Neural progenitor cell (in vitro differentiated cells): ENCODE data around the gene MISP3. TPM values are rescaled to one million over a fixed set of nuclear protein-coding genes. Genes with fewer than 3 reads are reported as not detected.

ENCODE experiments used
- DNase-seq: peaks from one replicate; pipeline ENCODE4 v3.0.0-alpha.2; 2016; ENCODE audit warnings: low spot score
- H2AFZ ChIP-seq: fragments of 200-600 bp; sonication (generic); replicated peaks from 2 replicates; pipeline ENCODE4 v1.6.1; 2016; ENCODE audit warnings: antibody characterized with exemption
- H3F3A ChIP-seq: fragments of 200-600 bp; sonication (generic); 2 replicates; pipeline ENCODE4 v1.6.1; 2016; ENCODE audit warnings: antibody characterized with exemption, low read depth
- H3K27ac ChIP-seq: fragments of 200-600 bp; sonication (generic); 2 replicates; pipeline ENCODE4 v1.5.1; 2016; ENCODE audit warnings: mild to moderate bottlenecking
- H3K27me3 ChIP-seq: fragments of 200-600 bp; sonication (generic); 2 replicates; pipeline ENCODE4 v1.6.1; 2016; ENCODE audit warnings: mild to moderate bottlenecking, moderate library complexity
- H3K36me3 ChIP-seq: fragments of 200-600 bp; sonication (generic); 2 replicates; pipeline ENCODE4 v1.5.1; 2016
- H3K4me1 ChIP-seq: fragments of 200-600 bp; sonication (generic); 2 replicates; pipeline ENCODE4 v1.6.1; 2016; ENCODE audit warnings: mixed run types
- H3K4me2 ChIP-seq: fragments of 200-600 bp; sonication (generic); 2 replicates; pipeline ENCODE4 v1.6.1; 2016
- H3K4me3 ChIP-seq: fragments of 200-600 bp; sonication (generic); 2 replicates; pipeline ENCODE4 v1.5.1; 2016
- H3K79me2 ChIP-seq: fragments of 200-600 bp; sonication (generic); 2 replicates; pipeline ENCODE4 v1.6.1; 2016; ENCODE audit warnings: low read depth
- H3K9ac ChIP-seq: fragments of 200-600 bp; sonication (generic); 2 replicates; pipeline ENCODE4 v1.6.1; 2016
- H3K9me3 ChIP-seq: fragments of 200-600 bp; sonication (generic); 2 replicates; pipeline ENCODE4 v1.5.1; 2016; ENCODE audit warnings: low read depth
- H4K20me1 ChIP-seq: fragments of 200-600 bp; sonication (generic); 2 replicates; pipeline ENCODE4 v1.6.1; 2016; ENCODE audit warnings: low read depth
- H3K27ac Mint-ChIP-seq: 3 replicates; pipeline ENCODE4 v1.8.0; 2021; ENCODE audit warnings: mixed read lengths
- H3K27me3 Mint-ChIP-seq: 2 replicates; pipeline ENCODE4 v1.8.0; 2022; ENCODE audit warnings: low read depth, mild to moderate bottlenecking, inconsistent platforms, moderate library complexity, mixed read lengths; ENCODE audit not compliant: insufficient read depth
- H3K36me3 Mint-ChIP-seq: 3 replicates; pipeline ENCODE4 v1.8.0; 2021; ENCODE audit warnings: mixed read lengths
- H3K4me1 Mint-ChIP-seq: 3 replicates; pipeline ENCODE4 v1.8.0; 2021; ENCODE audit warnings: mixed read lengths
- H3K4me3 Mint-ChIP-seq: 3 replicates; pipeline ENCODE4 v1.8.0; 2021; ENCODE audit warnings: mild to moderate bottlenecking, moderate library complexity, mixed read lengths
- H3K9me3 Mint-ChIP-seq: 3 replicates; pipeline ENCODE4 v1.8.0; 2020; ENCODE audit warnings: mixed read lengths
- EZH2 ChIP-seq: fragments of 200-600 bp; sonication (generic); IDR thresholded peaks from 2 replicates; pipeline ENCODE4 v1.6.1; 2017; ENCODE audit warnings: antibody characterized with exemption, mild to moderate bottlenecking, moderate library complexity
- EZH2phosphoT487 ChIP-seq: fragments of 200-600 bp; sonication (generic); IDR thresholded peaks from 2 replicates; pipeline ENCODE4 v1.6.1; 2017; ENCODE audit warnings: antibody characterized with exemption
- total RNA-seq: library from RNA; depleted of rRNA; stranded (reverse); fragments of >200 nt; gene quantifications from 2 replicates; pipeline ENCODE4 v1.2.3, GENCODE V29; 2015; ENCODE audit warnings: low replicate concordance
- TF ChIP-seq, protein P1 (sequence below): fragments of 200-600 bp; sonication (generic); IDR thresholded peaks from 2 replicates; pipeline ENCODE4 v1.5.1; 2017; ENCODE audit warnings: antibody characterized with exemption, mild to moderate bottlenecking

Gene MISP3
- total RNA-seq, 1 donor from 2014 or later, result not detected

GRCh38 chr19:14094854-14095253, 22.3 kb downstream of the MISP3 start:
- H3K4me1 ChIP-seq, result peaks cover 10% of the 10 kb centered on the region
- no peaks in the 10 kb centered on the region for H3K79me2 ChIP-seq
- DNase-seq, result no peak
- peaks cover 3% of the 10 kb centered on the region for H4K20me1 ChIP-seq
- H3K36me3 ChIP-seq, result no peaks in the 10 kb centered on the region
- H3F3A ChIP-seq, result peaks cover 20% of the 10 kb centered on the region
- H3K27me3 ChIP-seq, result peaks cover 10% of the 10 kb centered on the region
- TF ChIP-seq, protein P1, sequence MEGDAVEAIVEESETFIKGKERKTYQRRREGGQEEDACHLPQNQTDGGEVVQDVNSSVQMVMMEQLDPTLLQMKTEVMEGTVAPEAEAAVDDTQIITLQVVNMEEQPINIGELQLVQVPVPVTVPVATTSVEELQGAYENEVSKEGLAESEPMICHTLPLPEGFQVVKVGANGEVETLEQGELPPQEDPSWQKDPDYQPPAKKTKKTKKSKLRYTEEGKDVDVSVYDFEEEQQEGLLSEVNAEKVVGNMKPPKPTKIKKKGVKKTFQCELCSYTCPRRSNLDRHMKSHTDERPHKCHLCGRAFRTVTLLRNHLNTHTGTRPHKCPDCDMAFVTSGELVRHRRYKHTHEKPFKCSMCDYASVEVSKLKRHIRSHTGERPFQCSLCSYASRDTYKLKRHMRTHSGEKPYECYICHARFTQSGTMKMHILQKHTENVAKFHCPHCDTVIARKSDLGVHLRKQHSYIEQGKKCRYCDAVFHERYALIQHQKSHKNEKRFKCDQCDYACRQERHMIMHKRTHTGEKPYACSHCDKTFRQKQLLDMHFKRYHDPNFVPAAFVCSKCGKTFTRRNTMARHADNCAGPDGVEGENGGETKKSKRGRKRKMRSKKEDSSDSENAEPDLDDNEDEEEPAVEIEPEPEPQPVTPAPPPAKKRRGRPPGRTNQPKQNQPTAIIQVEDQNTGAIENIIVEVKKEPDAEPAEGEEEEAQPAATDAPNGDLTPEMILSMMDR, result no peak
- TF ChIP-seq EZH2, result no peak
- no peak for TF ChIP-seq EZH2phosphoT487
- H3K27me3 Mint-ChIP-seq, result peaks cover 6% of the 10 kb centered on the region
- H3K4me1 Mint-ChIP-seq, result peaks cover 12% of the 10 kb centered on the region
- peaks cover 7% of the 10 kb centered on the region for H3K9me3 ChIP-seq
- no peak overlapping the region for H3K4me3 Mint-ChIP-seq
- peak overlapping the region; percentile 52 for H3K27ac Mint-ChIP-seq
- no peak overlapping the region for H3K9ac ChIP-seq
- H3K4me2 ChIP-seq, result no peak overlapping the region
- H3K4me3 ChIP-seq, result no peak overlapping the region
- H3K9me3 Mint-ChIP-seq, result peaks cover 17% of the 10 kb centered on the region
- H3K36me3 Mint-ChIP-seq, result peaks cover 26% of the 10 kb centered on the region
- H3K27ac ChIP-seq, result no peak overlapping the region
- no peak overlapping the region for H2AFZ ChIP-seq

DNA sequence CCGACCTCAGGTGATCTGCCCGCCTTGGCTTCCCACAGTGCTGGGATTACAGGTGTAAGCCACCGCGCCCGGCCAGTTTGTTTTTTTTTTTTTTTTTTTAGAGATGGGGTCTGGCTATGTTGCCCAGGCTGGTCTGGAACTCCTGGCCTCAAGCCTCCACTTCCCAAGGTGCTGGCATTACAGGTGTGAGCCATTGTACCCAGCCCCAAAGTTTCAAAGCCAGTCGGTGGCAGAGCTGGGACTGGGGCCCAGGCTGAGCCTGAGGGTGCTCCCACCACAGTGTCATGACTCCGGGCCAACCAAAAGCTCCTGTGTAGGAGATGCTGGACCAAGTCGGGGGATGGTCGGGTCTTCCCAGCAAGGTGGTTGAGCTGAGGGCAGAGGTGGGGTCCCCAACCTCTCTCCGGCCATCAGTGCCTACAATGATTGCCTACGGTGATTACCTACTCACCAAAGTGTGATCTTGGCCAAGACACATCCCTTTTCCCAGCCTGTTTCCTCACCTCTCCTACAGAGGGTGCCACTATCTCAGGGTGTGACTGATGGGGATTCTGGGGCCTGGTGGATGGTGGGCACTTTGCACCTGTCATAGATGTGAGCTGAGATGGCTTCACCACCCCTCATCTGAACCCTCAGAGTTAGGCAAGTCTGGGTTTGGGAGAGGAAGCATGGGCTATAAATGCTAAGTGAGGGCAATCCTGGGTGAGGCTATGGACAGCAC, 23.8 kb downstream of the MISP3 start:
- H2AFZ ChIP-seq, result no peak overlapping the region
- H4K20me1 ChIP-seq, result peaks cover 3% of the 10 kb centered on the region
- H3K36me3 ChIP-seq, result no peaks in the 10 kb centered on the region
- peaks cover 30% of the 10 kb centered on the region for H3K36me3 Mint-ChIP-seq
- no peak overlapping the region for H3K9ac ChIP-seq
- H3F3A ChIP-seq, result peaks cover 16% of the 10 kb centered on the region
- peaks cover 7% of the 10 kb centered on the region for H3K9me3 ChIP-seq
- DNase-seq, result no peak
- H3K27me3 Mint-ChIP-seq, result peaks cover 6% of the 10 kb centered on the region
- H3K4me1 Mint-ChIP-seq, result peaks cover 11% of the 10 kb centered on the region
- H3K4me3 ChIP-seq, result no peak overlapping the region
- H3K4me1 ChIP-seq, result peaks cover 10% of the 10 kb centered on the region
- H3K9me3 Mint-ChIP-seq, result peaks cover 17% of the 10 kb centered on the region
- H3K27ac Mint-ChIP-seq, result no peak overlapping the region
- H3K27ac ChIP-seq, result no peak overlapping the region
- TF ChIP-seq EZH2phosphoT487, result no peak
- TF ChIP-seq EZH2, result no peak
- TF ChIP-seq, protein P1, result no peak
- no peak overlapping the region for H3K4me3 Mint-ChIP-seq
- no peak overlapping the region for H3K4me2 ChIP-seq
- H3K27me3 ChIP-seq, result peaks cover 10% of the 10 kb centered on the region
- no peaks in the 10 kb centered on the region for H3K79me2 ChIP-seq

DNA sequence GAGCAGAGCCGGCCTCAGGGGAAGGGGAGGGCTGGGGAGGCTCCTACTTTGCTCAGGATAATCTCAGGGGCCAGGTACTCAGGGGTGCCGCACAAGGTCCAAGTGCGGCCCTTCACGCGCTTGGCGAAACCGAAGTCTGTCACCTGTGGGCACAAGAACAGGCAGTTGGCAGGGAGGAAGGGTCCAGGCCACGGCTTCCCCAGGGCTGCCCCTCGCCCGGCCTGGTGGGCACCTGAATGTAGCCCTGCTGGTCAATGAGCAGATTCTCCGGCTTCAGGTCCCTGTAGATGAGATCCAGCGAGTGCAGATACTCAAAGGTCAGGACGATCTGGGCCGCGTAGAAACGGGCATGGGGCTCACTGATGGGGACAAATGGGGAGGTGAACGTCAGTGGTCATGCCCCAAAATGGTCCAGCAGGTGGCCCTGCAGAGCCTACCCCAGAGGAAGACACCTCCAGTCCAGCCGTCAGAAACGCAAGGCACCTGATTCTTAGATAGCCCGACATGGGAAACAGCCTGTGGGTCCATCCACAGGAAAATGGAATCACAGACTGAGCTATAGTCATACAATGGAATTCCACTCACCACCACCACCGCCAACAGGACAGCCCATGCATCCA, 25.1 kb downstream of the MISP3 start:
- Histone ChIP-seq H3K4me2 (no peak overlapping the region), H3K36me3 (no peaks in the 10 kb centered on the region), H3K9me3 (peaks cover 7% of the 10 kb centered on the region), H3K79me2 (no peaks in the 10 kb centered on the region), H3K9ac (no peak overlapping the region), H2AFZ (no peak overlapping the region), H3K27ac (no peak overlapping the region), H3F3A (peaks cover 4% of the 10 kb centered on the region), H3K27me3 (no peaks in the 10 kb centered on the region), H3K4me1 (no peaks in the 10 kb centered on the region), H3K4me3 (no peak overlapping the region), H4K20me1 (peaks cover 3% of the 10 kb centered on the region)
- TF ChIP-seq, protein P1, result peak; percentile 32
- TF ChIP-seq EZH2phosphoT487 (no peak), EZH2 (no peak)
- DNase-seq, result no peak
- Mint-ChIP-seq H3K27me3 (peaks cover 2% of the 10 kb centered on the region), H3K9me3 (peaks cover 17% of the 10 kb centered on the region), H3K36me3 (peaks cover 30% of the 10 kb centered on the region), H3K27ac (no peak overlapping the region), H3K4me3 (no peak overlapping the region), H3K4me1 (peaks cover 3% of the 10 kb centered on the region)
